Lower leg skin (tissue), 4 donors: ENCODE data around the gene AGMO. TPM values are rescaled to one million over a fixed set of nuclear protein-coding genes. Genes with fewer than 3 reads are reported as not detected.

Source experiments
- DNase-seq, 2 donors: peaks; one replicate each; pipeline ENCODE4 v3.0.0-alpha.2; 2019; ENCODE audit warnings: low spot score in 2 of 2
- H3K4me3 ChIP-seq: fragments of 200-600 bp; sonication (generic); 2 replicates; pipeline ENCODE4 v1.5.1; 2017; ENCODE audit warnings: mild to moderate bottlenecking, low read depth; ENCODE audit not compliant: poor library complexity, severe bottlenecking
- CTCF ChIP-seq, 3 donors: fragments of 450-650 bp; IDR thresholded peaks; one replicate each; pipeline ENCODE4 v1.5.1; 2016; ENCODE audit warnings: antibody characterized with exemption in 3 of 3, mild to moderate bottlenecking in 3 of 3, moderate library complexity in 2 of 3
- POLR2A ChIP-seq, 2 donors: fragments of 450-650 bp; IDR thresholded peaks; one replicate each; pipeline ENCODE4 v1.6.1; 2016 to 2017; ENCODE audit warnings: antibody characterized with exemption in 2 of 2, mild to moderate bottlenecking in 1 of 2, moderate library complexity in 1 of 2
- WGBS, 2 donors: methylation state at CpG; one replicate each; pipeline ENCODE4 v1.1.5; 2018; 5-methylcytosine and 5-hydroxymethylcytosine counted together
- intact Hi-C: fragments of 100-400 bp; cut with DNase I; formaldehyde crosslinking; loops from one replicate; pipeline ENCODE4 v1.15.0; 2023; ENCODE audit warnings: low total_unique reads
- total RNA-seq, 4 donors: library from RNA; depleted of rRNA; stranded (reverse); fragments of >200 nt; gene quantifications; one replicate each; pipeline ENCODE4 v1.1.0, GENCODE V29; 2016

AGMO gene
- total RNA-seq, 4 donors from 2014 or later: 0.15 to 0.58 (median 0.22) TPM; not detected in 1

GRCh38 chr7:15603124-15603523, 41.3 kb upstream of the AGMO start:
- intact Hi-C loops: no loop called here
- TF ChIP-seq CTCF (IDR thresholded peaks at IDR 0.05) (no peak), POLR2A (IDR thresholded peaks at IDR 0.05) (no peak)
- no peak overlapping the region for H3K4me3 ChIP-seq
- no peak for DNase-seq
- WGBS, 2 donors: 46 to 62% methylated on average over 2 of the region's 2 CpGs

GRCh38 chr7:15602236-15602635, 40.4 kb upstream of the AGMO start:
- H3K4me3 ChIP-seq: no peak overlapping the region
- DNase-seq: no peak
- 16 to 33% methylated on average over 1 of the region's 1 CpG for WGBS, 2 donors
- TF ChIP-seq POLR2A (IDR thresholded peaks at IDR 0.05) (no peak), CTCF (IDR thresholded peaks at IDR 0.05) (no peak)
- intact Hi-C loops: no loop called here

GRCh38 chr7:15601175-15601574, 39.4 kb upstream of the AGMO start:
- H3K4me3 ChIP-seq: no peak overlapping the region
- WGBS, 2 donors: 71 to 77% methylated on average over 1 of the region's 1 CpG
- DNase-seq: no peak
- intact Hi-C loops: no loop called here
- TF ChIP-seq CTCF (IDR thresholded peaks at IDR 0.05) (no peak), POLR2A (IDR thresholded peaks at IDR 0.05) (no peak)

- no peak overlapping the region for H3K4me3 ChIP-seq
- 4 to 71% methylated on average over 1 to 4 of the region's 4 CpGs for WGBS, 2 donors
- no peak for DNase-seq
- intact Hi-C loops: no loop called here
- no peak for TF ChIP-seq CTCF (IDR thresholded peaks at IDR 0.05)
- TF ChIP-seq POLR2A (IDR thresholded peaks at IDR 0.05): no peak
Measured at GRCh38 chr7:15600298-15600697, 38.5 kb upstream of the AGMO start.

- DNase-seq: no peak
- WGBS, 2 donors: 60 to 61% methylated on average over 5 of the region's 5 CpGs
- no peak overlapping the region for H3K4me3 ChIP-seq
- intact Hi-C loops: no loop called here
- no peak for TF ChIP-seq CTCF (IDR thresholded peaks at IDR 0.05)
- no peak for TF ChIP-seq POLR2A (IDR thresholded peaks at IDR 0.05)
Measured at GRCh38 chr7:15594461-15594860, 32.6 kb upstream of the AGMO start.

GRCh38 chr7:15593382-15593781, 31.6 kb upstream of the AGMO start:
- WGBS, 2 donors: 77 to 78% methylated on average over 3 of the region's 3 CpGs
- intact Hi-C loops: no loop called here
- no peak for DNase-seq
- H3K4me3 ChIP-seq: no peak overlapping the region
- TF ChIP-seq POLR2A (IDR thresholded peaks at IDR 0.05) (no peak), CTCF (IDR thresholded peaks at IDR 0.05) (no peak)
